GM12891 (cell line): ENCODE data around the gene MAPK8IP3.

Experiments used
- POLR2AphosphoS5 ChIP-seq: IDR thresholded peaks from 2 replicates; pipeline ENCODE4 v1.6.1; 2011; ENCODE audit warnings: low read depth, low read length, control low read depth
- POU2F2 ChIP-seq: IDR thresholded peaks from 2 replicates; pipeline ENCODE4 v1.6.1; 2011; ENCODE audit warnings: low read depth, mild to moderate bottlenecking, control low read depth, low read length, moderate library complexity
- TAF1 ChIP-seq: IDR thresholded peaks from 2 replicates; pipeline ENCODE4 v1.6.1; 2011; ENCODE audit warnings: low read depth, low read length, control low read depth

DNA sequence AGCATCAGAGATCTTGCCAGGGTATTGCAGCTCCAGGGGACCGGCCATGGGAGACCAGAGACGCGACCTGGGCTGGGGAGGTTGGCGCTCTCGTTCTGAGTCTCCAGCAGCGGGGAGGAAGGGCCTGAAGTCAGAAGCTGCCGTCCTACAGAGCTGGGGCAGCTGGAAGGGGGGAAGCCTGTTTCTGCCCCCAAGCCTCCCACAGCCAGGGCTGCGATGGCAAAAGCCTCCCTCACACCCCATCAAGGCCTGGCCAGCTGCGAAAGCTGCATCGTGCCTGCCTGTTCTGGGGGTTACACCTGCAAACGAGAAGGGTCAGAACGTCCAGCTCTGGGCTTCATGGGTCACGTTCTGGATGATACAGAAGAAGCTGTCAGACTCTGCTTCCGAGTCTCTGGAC, 26.1 kb downstream of the MAPK8IP3 start:
- TF ChIP-seq POU2F2 (no peak), TAF1 (no peak), POLR2AphosphoS5 (no peak)
